ENCODE results near the gene PAQR6.
"Not testable (repeated sequence)": the region's sequence is repeated elsewhere in the genome, so short reads cannot be mapped to it uniquely, and the experiment has no call there.

Gene PAQR6

GRCh38 chr1:156229809-156230472 lies 17.9 kb downstream of the PAQR6 start:
- no peak for DNase-seq

DNA sequence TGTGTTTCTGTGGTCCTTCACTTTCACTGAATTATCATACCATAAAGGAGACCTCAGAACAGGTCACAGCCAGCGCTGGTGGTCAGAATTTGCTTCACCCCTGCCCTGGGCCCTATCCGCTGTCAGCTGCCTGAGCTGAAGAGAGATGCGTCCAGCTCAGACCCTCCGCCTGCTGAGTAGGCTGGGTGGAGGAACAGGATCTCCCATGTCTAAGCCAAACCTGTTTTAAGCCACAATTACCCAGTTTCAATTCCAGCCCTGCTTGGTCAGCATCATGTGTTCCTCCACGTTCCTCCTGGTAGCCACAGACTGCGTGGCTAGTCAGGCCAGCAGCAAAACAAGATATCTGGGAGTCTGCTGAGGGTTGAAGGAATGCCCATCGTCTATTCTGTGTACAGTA lies 19.4 kb downstream of the PAQR6 start:
- DNase-seq: no peak

DNA sequence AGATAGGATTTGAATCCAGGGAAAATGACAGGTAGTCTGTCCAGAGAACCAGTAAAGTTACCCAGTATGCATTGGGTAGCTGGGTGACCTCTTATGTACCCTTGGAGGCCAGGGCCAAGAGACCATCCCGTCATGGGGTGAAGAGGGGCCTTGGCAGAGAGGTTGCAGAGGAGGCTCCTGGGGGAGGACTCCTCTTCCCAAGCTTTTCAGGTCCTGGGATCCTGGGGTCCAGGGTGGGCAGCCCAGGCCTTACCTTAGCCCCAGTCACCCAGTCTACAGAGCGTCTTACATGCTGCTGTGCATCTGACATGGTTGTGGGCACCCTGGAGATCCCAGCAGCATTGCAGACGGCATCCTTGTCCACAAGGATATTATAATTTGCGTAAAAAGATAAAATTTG lies 21.1 kb downstream of the PAQR6 start:
- DNase-seq: no peak

GRCh38 chr1:156226116-156226538 lies 21.7 kb downstream of the PAQR6 start:
- DNase-seq: no peak

DNA sequence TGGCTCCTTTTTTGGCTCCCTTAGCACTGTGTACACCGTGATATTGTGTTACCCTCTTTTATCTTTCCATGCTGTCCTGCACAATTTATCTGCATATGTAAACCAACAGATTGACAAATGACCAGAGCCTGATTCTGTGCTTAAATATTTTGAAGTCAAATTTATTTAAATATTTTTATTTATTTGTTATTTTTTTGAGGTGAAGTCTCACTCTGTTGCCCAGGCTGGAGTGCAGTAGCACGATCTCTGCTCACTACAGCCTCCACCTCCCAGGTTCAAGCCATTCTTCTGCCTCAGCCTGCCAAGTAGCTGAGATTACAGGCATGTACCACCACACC lies 22.2 kb downstream of the PAQR6 start:
- DNase-seq: no peak

- DNase-seq: no peak
Observed at GRCh38 chr1:156221986-156222692, 25.7 kb downstream of the PAQR6 start.

DNA sequence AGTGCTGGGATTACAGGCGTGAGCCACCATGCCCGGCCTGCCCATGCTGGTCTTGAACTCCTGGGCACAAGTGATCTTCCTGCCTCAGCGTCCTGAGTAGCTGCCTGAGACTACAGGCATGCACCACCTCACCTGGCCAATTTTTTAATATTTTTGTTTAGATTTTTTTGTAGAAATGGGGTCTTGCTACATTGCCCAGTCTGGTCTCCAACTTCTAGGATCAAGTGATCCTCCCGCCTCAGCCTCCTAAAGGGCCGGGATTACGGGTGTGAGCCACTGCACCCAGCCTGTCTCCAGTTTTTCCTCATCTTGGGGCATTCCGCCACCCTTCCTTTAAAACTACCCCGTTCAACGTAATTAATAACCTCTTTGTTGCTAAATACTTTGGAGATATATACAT lies 27.6 kb downstream of the PAQR6 start:
- no peak for DNase-seq

GRCh38 chr1:156217871-156218270 lies 30.0 kb downstream of the PAQR6 start:
- no peak for DNase-seq

DNA sequence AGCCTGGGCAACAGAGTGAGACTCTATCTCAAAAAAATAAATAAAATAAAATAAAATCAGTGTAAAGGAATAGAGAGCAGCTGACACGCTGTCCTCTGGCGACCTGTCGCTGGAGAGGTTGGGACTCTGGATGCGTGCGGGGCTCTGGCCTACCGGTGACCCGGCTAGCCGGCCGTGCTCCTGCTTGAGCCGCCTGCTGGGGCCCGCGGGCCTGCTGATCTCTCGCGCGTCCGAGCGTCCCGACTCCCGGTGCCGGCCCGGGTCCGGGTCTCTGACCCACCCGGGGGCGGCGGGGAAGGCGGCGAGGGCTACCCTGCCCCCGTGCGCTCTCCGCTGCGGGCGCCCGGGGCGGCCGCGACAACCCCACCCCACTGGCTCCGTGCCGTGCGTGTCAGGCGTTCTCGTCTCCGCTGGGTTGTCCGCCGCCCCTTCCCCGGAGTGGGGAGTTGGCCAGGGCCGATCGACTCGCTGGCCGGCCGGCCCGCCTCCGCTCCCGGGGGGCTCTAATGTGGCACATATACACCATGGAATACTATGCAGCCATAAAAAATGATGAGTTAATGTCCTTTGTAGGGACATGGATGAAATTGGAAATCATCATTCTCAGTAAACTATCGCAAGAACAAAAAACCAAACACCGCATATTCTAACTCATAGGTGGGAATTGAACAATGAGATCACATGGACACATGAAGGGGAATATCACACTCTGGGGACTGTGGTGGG lies 31.3 kb downstream of the PAQR6 start:
- DNase-seq: not testable (repeated sequence)

DNA sequence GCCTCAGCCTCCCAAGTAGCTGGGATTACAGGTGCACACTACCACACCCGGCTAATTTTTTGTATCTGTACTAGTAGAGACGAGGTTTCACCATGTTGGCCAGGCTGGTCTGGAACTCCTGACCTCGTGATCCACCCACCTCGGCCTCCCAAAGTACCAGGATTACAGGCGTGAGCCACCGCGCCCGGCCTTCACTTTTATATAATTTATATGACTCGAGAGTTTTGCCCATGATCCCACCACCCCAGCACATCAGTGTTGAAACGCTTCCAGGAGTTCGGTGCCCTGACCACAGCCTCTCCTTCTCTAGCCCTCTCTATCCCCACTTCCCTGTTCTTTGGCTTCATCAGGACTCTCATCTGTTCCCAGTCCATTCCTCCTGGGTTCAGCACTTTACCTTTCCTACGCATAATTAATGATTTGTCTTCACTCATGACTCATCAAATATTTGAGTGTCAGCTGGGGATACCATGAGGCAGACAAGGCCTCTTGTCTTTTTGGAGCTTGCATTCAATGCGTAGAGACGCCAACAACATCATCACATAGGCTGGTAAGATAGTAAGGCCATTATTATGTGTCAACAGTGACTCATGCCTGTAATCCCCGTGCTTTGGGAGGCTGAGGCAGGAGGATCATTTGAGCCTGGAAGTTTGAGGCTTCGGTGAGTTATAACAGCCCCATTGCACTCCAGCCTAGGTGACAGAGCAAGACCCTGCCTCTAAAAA lies 33.7 kb downstream of the PAQR6 start:
- no peak for DNase-seq

DNA sequence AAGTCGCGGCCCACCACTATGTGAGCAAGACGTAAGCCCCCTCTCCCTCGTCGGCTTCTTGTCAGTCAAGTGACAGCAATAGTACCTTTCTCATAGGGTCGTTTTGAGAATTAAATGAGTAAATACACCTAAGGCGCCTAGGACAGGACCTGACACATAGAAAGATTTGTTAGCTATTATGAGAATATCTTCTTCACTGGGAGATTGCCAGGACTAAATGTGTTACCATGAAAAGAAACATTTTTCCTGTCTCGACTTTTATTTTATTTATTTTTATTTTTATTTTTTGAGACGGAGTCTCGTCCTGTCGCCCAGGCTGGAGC lies 34.3 kb downstream of the PAQR6 start:
- DNase-seq: no peak

DNA sequence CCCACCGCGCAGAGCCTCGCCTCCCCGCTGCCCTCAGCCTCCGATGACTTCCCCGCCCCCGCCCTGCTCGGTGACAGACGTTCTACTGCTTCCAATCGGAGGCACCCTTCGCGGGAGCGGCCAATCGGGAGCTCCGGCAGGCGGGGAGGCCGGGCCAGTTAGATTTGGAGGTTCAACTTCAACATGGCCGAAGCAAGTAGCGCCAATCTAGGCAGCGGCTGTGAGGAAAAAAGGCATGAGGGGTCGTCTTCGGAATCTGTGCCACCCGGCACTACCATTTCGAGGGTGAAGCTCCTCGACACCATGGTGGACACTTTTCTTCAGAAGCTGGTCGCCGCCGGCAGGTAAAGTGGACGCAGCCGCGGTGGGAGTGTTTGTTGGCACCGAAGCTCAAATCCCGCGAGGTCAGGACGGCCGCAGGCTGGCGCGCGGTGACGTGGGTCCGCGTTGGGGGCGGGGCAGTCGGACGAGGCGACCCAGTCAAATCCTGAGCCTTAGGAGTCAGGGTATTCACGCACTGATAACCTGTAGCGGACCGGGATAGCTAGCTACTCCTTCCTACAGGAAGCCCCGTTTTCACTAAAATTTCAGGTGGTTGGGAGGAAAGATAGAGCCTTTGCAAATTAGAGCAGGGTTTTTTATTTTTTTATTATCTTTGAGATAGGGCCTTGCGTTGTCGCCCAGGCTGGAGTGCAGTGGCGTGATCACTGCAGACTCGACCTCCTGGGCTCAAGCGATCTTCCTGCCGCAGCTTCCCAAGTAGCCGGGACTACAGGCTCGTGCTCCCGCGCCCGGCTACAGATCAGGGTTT lies 34.8 kb downstream of the PAQR6 start, which contains the start of gene PMF1:
Gene PMF1, plus strand, starts transcription at position 175 of the 811 bp plus-strand sequence. Its CDS starts 9 bp downstream, at position 184.
- DNase-seq: peak; percentile 89

DNA sequence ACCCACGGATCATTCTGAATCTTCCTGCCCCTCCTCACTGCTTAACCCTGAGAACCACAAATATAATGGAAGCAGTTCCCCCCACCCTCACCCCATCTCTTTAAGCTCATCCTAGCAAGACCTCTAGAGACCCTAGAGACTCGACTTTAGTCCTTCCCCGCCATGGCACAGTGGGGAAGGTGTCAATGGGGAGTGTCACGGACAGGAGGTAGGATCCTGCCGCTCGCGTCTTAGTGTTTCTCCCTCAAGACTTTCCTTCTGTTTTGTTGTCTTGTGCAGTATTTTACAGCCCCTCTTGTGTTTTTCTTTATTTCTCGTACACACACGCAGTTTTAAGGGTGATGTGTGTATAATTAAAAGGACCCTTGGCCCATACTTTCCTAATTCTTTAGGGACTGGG lies 35.7 kb downstream of the PAQR6 start:
- DNase-seq: no peak

GRCh38 chr1:156211243-156211642 lies 36.6 kb downstream of the PAQR6 start:
- DNase-seq: no peak

- no peak for DNase-seq
Observed at GRCh38 chr1:156204686-156205085, 43.2 kb downstream of the PAQR6 start.

GRCh38 chr1:156203331-156203730 lies 44.5 kb downstream of the PAQR6 start:
- no peak for DNase-seq

GRCh38 chr1:156200044-156200443 lies 47.8 kb downstream of the PAQR6 start:
- no peak for DNase-seq

DNA sequence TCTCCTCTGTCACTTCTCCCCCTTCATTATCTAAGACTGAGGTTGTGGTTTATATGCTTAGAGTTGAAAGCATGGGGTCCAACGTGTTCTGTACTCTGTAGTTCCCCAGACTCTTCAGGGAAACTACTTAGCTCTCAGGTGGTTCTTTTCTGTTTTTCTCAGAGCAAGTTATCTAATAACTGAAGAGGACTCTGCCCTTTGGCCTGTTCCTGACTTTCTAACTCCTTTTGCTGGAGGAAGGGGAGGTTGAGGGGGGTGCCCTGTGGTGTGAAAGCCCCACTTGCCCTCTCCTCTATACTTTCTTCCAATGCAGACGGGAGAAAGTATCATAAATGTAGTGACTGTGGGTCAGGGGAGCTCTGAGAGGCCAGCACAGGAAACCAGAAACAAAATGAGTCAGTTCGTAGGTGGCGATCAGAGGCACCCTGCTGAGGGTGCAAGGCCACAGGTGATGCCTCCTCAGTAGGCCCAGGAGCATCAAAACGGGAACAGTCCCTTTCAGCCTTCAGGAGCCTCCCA lies 49.0 kb downstream of the PAQR6 start:
- DNase-seq: no peak

DNA sequence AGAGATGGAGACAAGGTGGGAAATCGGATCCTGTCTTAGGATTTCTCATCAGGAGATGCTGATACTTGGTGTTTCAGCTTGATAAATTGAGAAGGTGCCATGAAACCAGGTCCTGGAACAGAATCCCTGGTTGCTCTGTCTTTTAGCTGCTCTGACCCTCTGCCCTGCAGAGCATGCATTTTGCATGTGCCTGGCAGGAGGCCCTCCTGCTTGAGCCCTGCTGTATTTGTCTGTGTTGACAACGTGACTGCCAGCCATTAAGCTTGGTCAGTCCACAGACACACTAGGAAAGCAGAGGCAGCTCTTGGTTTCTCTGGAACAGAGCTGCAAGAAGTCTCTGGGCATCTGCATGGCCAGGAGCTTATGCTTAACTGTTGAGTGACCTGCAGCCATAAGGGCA lies 51.4 kb downstream of the PAQR6 start:
- DNase-seq: no peak

GRCh38 chr1:156195853-156196252 lies 52.0 kb downstream of the PAQR6 start:
- no peak for DNase-seq

GRCh38 chr1:156194300-156194652 lies 53.6 kb downstream of the PAQR6 start:
- DNase-seq: no peak

GRCh38 chr1:156193488-156194299 lies 54.2 kb downstream of the PAQR6 start, which contains the start of gene SLC25A44:
TSS of gene SLC25A44 (plus strand) at chr1:156194104. CDS start at chr1:156199848, 5,744 bp downstream.
- peak; percentile 95 for DNase-seq
